Activated CD8-positive, alpha-beta memory T cell treated with anti-CD3 and anti-CD28 coated beads for 36 hours (primary cell): Measurements from ENCODE around the gene MARCHF3. TPM values are rescaled to one million over a fixed set of nuclear protein-coding genes. Genes with fewer than 3 reads are reported as not detected.

Experiments used
- total RNA-seq, 2 experiments: library from RNA; stranded (reverse); gene quantifications; one replicate each; pipeline ENCODE4 v1.2.3, GENCODE V29; 2021

Gene MARCHF3
- total RNA-seq, 2 experiments from 2014 or later, result 2.1 to 2.6 TPM

Other genes starting within 250 kb of the MARCHF3 start
- 1 to 10 TPM; 8.2 to 9.2 TPM for gene C5orf63, start 42.9 kb upstream of the MARCHF3 start, total RNA-seq